ENCODE measurements around the gene AKT3. TPM values are rescaled to one million over a fixed set of nuclear protein-coding genes. Genes with fewer than 3 reads are reported as not detected.

AKT3 gene
- total and polyA plus RNA-seq, 2 of the 8 experiments (the other 6 are each of a cell fraction or from before 2014, with no cell fraction given), result 6.0 to 36.4 TPM

DNA sequence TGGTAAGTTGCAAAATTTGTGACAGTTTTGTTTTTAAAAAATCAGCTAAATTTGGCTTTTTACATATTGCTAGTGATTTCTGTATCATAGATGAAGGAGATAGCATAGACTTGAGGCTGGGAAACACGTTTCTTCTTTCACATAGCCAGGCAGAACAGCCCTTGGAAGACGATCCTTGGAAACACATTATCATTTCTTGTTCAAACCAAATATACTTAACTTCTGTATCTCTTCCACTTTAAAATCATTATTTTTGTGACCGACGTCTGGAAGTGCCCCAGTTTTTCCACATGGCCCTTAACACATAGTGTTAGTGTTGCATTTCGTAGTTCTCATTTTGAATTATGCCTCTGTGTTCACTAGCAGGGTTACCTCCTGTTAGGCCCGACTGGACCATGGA lies 400.7 kb downstream of the AKT3 start:
- peaks cover 0 to 4% (median under 1%) of the 10 kb centered on the region in 4 experiments; a peak in 3 of 7 replicates for H3K4me1 ChIP-seq (replicated peaks in 1 of 4; ENCODE audit: control insufficient read depth in 3 of 4, insufficient read depth in 4 of 4, low read length in 3 of 4)
- no peaks in the 10 kb centered on the region for H3K36me3 ChIP-seq (ENCODE audit: control insufficient read depth in 2 of 4, insufficient read depth in 4 of 4, low read length in 3 of 4)
- H2BK12ac ChIP-seq (ENCODE audit: low read depth, low read length), result no peak overlapping the region
- WGBS, 2 experiments (ENCODE audit: extremely low coverage in 1 of 2, insufficient coverage in 1 of 2, insufficient read length in 1 of 2, insufficient replicate concordance in 2 of 2, low coverage in 1 of 2, low lambda C conversion rate in 2 of 2, missing lambda C conversion rate in 1 of 2), result 91% methylated on average over 6 of the region's 6 CpGs; no CpG with 5 or more reads in 1 of the 2 experiments
- H3K4me3 ChIP-seq (ENCODE audit: extremely low read depth in 1 of 4, insufficient read depth in 2 of 4, low read depth in 3 of 4, low read length in 4 of 4), result no peak overlapping the region
- no peaks in the 10 kb centered on the region for H3K79me2 ChIP-seq (ENCODE audit: control insufficient read depth in 1 of 2, insufficient read depth in 2 of 2, low read length in 2 of 2)
- H3K27ac ChIP-seq (ENCODE audit: low read depth, low read length), result no peak overlapping the region
- no peak overlapping the region for H3K4ac ChIP-seq (replicated peaks; ENCODE audit: insufficient read length, low read depth, low read length)
- no peak overlapping the region for H3K4me2 ChIP-seq (ENCODE audit: insufficient read depth in 1 of 2, low read depth in 2 of 2, low read length in 2 of 2)
- no peaks in the 10 kb centered on the region for H3K9me3 ChIP-seq (ENCODE audit: insufficient read depth in 2 of 2, low read depth in 1 of 2, low read length in 1 of 2)
- H2BK15ac ChIP-seq (ENCODE audit: low read length), result no peak overlapping the region
- FAIRE-seq (no peak), DNase-seq (ENCODE audit: low read depth in 1 of 2, low spot score in 2 of 2) (no peak)
- H4K5ac ChIP-seq (ENCODE audit: insufficient read length, low read depth, low read length), result no peak overlapping the region
- no peak overlapping the region; a peak in 1 of 7 replicates for H3K9ac ChIP-seq (replicated peaks in 1 of 4; ENCODE audit: extremely low read depth in 1 of 4, low read depth in 3 of 4, low read length in 3 of 4)
- no peaks in the 10 kb centered on the region for H3K79me1 ChIP-seq (ENCODE audit: low read depth, low read length)
- no peaks in the 10 kb centered on the region for H4K20me1 ChIP-seq (replicated peaks in 1 of 2; ENCODE audit: control insufficient read depth in 1 of 2, insufficient read depth in 2 of 2, low read length in 2 of 2)
- no peak overlapping the region for H3K23ac ChIP-seq (ENCODE audit: insufficient read length)
- TF ChIP-seq POLR2A (IDR thresholded peaks at IDR 0.05; ENCODE audit: control extremely low read depth in 1 of 2, low read depth in 2 of 2, low read length in 2 of 2) (no peak), ASH2L (IDR thresholded peaks at IDR 0.05; ENCODE audit: low read length) (no peak), MAFK (IDR thresholded peaks at IDR 0.05; ENCODE audit: low read depth, low read length) (no peak), SP2 (IDR thresholded peaks at IDR 0.05; ENCODE audit: low read length) (no peak), BRCA1 (IDR thresholded peaks at IDR 0.05; ENCODE audit: low read depth, low read length) (no peak), CBX5 (IDR thresholded peaks at IDR 0.05; ENCODE audit: low read depth, low read length) (no peak), RAD21 (IDR thresholded peaks at IDR 0.05 in 1 of 2, conservative IDR thresholded peaks at IDR 0.05 in 1 of 2; ENCODE audit: low read depth in 2 of 2, low read length in 2 of 2) (no peak), GABPA (IDR thresholded peaks at IDR 0.05; ENCODE audit: borderline replicate concordance, insufficient read depth, low read length) (no peak), CHD1 (IDR thresholded peaks at IDR 0.05; ENCODE audit: low read depth, low read length) (no peak), KDM4A (IDR thresholded peaks at IDR 0.05; ENCODE audit: low read depth, low read length, severe bottlenecking) (no peak), SP4 (IDR thresholded peaks at IDR 0.05; ENCODE audit: low read length) (no peak), BCL11A (IDR thresholded peaks at IDR 0.05; ENCODE audit: low read depth in 2 of 2, low read length in 2 of 2) (no peak)
- TF ChIP-seq, protein P1, sequence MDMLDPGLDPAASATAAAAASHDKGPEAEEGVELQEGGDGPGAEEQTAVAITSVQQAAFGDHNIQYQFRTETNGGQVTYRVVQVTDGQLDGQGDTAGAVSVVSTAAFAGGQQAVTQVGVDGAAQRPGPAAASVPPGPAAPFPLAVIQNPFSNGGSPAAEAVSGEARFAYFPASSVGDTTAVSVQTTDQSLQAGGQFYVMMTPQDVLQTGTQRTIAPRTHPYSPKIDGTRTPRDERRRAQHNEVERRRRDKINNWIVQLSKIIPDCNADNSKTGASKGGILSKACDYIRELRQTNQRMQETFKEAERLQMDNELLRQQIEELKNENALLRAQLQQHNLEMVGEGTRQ (IDR thresholded peaks at IDR 0.05; ENCODE audit: low read length), result no peak
- TF ChIP-seq, protein P2, sequence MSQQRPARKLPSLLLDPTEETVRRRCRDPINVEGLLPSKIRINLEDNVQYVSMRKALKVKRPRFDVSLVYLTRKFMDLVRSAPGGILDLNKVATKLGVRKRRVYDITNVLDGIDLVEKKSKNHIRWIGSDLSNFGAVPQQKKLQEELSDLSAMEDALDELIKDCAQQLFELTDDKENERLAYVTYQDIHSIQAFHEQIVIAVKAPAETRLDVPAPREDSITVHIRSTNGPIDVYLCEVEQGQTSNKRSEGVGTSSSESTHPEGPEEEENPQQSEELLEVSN (IDR thresholded peaks at IDR 0.05), result no peak
- H2AK5ac ChIP-seq (ENCODE audit: low read depth, low read length), result no peak overlapping the region
- ChIA-PET CTCF (ENCODE audit: partially characterized antibody) (no interaction called here), POLR2A (ENCODE audit: partially characterized antibody) (no interaction called here)
- no peak overlapping the region for H2BK5ac ChIP-seq (ENCODE audit: low read depth, low read length)
- peaks cover 0 to 1% (median 0%) of the 10 kb centered on the region in 4 experiments; a peak in 1 of 7 replicates for H3K27me3 ChIP-seq (replicated peaks in 1 of 4; ENCODE audit: control insufficient read depth in 3 of 4, extremely low read depth in 1 of 4, insufficient read depth in 3 of 4, low read length in 3 of 4)
- H2BK120ac ChIP-seq (replicated peaks; ENCODE audit: low read depth, low read length), result no peak overlapping the region
- no peak overlapping the region for H3K56ac ChIP-seq (replicated peaks; ENCODE audit: insufficient read length, low read depth, low read length)
- H2AFZ ChIP-seq (ENCODE audit: low read length), result no peak overlapping the region
- no peak overlapping the region for H4K8ac ChIP-seq (ENCODE audit: extremely low read depth, insufficient read depth, low read length)
- H4K91ac ChIP-seq (replicated peaks; ENCODE audit: insufficient read length, low read length), result no peak overlapping the region
- no peaks in the 10 kb centered on the region for H3K23me2 ChIP-seq (ENCODE audit: low read depth, low read length)
- H3K18ac ChIP-seq (ENCODE audit: extremely low read depth, low read length), result no peak overlapping the region
- H2BK20ac ChIP-seq (ENCODE audit: low read length), result no peak overlapping the region
- H3K14ac ChIP-seq (ENCODE audit: insufficient read length), result no peak overlapping the region

All from H1 (cell line).